ENCODE results near the gene WWP2. TPM values are rescaled to one million over a fixed set of nuclear protein-coding genes. Genes with fewer than 3 reads are reported as not detected.

Gene WWP2
- total RNA-seq, 4 donors from 2014 or later: 40.8 to 96.9 (median 84.3) TPM

DNA sequence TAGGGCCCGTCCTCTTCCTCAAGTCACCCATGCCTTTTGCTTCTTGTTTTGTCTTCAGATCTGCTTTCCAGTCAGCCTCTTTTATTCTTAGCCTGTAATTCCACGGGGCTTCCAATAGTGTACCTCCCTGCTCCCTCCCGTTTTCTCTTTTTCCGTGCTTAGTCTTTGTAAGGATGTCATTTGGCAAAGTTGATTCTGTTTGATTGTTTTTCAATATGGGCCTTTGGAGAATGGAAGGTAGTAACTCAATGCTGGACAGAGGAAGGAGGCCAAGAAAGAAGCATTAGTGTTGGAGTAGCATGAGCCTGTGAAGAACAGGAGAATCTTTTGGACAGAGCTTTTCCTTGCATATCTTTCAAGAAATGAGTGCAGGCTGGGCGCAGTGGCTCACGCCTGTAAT, 6.5 kb downstream of the WWP2 start:
- Histone ChIP-seq H3K4me3 (no peak overlapping the region), H3K9me3 (no peaks in the 10 kb centered on the region)
- DNase-seq (ENCODE audit: low spot score in 2 of 2): no peak

DNA sequence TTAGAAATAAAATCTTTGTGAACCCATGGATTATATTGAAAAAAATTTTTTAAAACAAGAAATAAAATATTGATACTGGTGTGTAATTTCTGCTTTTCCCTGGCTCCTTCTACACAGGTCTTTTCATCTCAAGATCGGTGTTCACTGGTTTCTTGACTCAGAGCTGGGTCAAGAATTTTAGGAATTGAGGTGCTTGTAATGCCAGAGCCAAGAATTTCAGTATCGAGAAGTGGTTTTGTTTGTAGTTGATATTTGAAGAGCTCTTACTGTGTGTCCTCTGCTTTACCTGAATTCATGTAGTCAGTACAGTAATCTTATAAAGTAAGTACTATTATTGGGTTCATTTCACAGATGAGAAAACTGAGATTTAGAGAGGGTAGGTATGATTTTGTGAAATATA, 7.3 kb downstream of the WWP2 start:
- Histone ChIP-seq H3K27me3 (no peaks in the 10 kb centered on the region), H3K9me3 (no peaks in the 10 kb centered on the region), H3K36me3 (no peaks in the 10 kb centered on the region), H3K27ac (no peak overlapping the region), H3K4me1 (peaks cover 0 to 16% (median 6%) of the 10 kb centered on the region in 4 donors), H3K4me3 (no peak overlapping the region)
- TF ChIP-seq CTCF (IDR thresholded peaks at IDR 0.05) (no peak), POLR2A (IDR thresholded peaks at IDR 0.05) (no peak), EP300 (IDR thresholded peaks at IDR 0.05) (no peak)
- DNase-seq (ENCODE audit: low spot score in 2 of 2): no peak
- WGBS, 2 donors: 38 to 45% methylated on average over 2 of the region's 2 CpGs

More for the DNA sequence above, 6.5 kb downstream of the WWP2 start:
- no peak for TF ChIP-seq POLR2A (IDR thresholded peaks at IDR 0.05)
- Histone ChIP-seq H3K27me3 (no peaks in the 10 kb centered on the region), H3K4me1 (peaks cover under 1 to 19% (median 8%) of the 10 kb centered on the region in 4 donors), H3K36me3 (no peaks in the 10 kb centered on the region), H3K27ac (no peak overlapping the region)
- 78 to 82% methylated on average over 6 of the region's 6 CpGs for WGBS, 2 donors

DNA sequence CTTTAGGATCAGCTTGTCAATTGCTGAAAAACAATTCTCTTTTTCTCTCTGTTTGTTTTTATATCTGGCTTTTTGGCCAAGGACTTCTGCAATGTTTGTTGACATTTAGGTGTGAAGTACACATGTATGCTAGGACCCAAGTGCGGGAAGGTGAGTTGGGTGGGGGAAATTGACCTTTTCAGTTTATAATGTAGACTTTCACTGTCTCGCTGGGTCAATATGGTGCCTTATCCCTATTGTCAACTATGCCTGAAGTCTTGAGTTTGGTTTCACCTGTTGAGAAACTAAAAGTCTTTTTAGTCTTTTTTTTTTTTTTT, 9.5 kb downstream of the WWP2 start:
- no peak for DNase-seq (ENCODE audit: low spot score in 2 of 2)
- peaks cover 0 to 15% (median 0%) of the 10 kb centered on the region in 3 donors for H3K36me3 ChIP-seq
- TF ChIP-seq CTCF (IDR thresholded peaks at IDR 0.05) (no peak), EP300 (IDR thresholded peaks at IDR 0.05) (no peak), POLR2A (IDR thresholded peaks at IDR 0.05) (no peak)
- peaks cover 0 to 14% (median 0%) of the 10 kb centered on the region in 4 donors for H3K9me3 ChIP-seq
- WGBS, 2 donors: 94 to 97% methylated on average over 2 of the region's 2 CpGs
- H3K27ac ChIP-seq: no peak overlapping the region
- H3K4me1 ChIP-seq: peaks cover 0 to 16% (median 6%) of the 10 kb centered on the region in 4 donors
- no peaks in the 10 kb centered on the region for H3K27me3 ChIP-seq
- H3K4me3 ChIP-seq: no peak overlapping the region

- H3K4me1 ChIP-seq: peaks cover 0 to 16% (median 6%) of the 10 kb centered on the region in 4 donors
- WGBS, 2 donors: 71 to 75% methylated on average over 6 of the region's 6 CpGs
Observed at GRCh38 chr16:69773260-69773947, 11.3 kb downstream of the WWP2 start.

DNA sequence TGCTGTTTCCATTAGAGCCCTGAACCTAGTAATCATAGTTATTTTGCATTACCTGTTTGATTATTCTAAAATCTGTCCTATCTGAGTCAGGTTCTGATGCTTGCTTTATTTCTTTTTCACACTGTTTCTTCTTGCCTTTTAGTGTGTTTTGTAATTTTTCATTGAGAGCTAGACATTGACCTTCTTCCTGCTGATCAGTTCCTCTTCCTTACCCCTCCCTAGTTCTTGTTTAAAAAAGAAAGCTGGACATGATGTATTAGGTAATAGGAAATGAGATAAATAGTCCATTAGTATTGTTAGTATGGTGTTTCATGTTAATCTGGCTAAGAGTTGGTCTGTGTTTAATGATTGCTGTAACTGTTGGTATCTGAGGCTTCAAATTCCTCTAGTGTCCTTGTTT, 13.4 kb downstream of the WWP2 start:
- Histone ChIP-seq H3K27me3 (no peaks in the 10 kb centered on the region), H3K36me3 (peaks cover 0 to 15% (median 0%) of the 10 kb centered on the region in 3 donors), H3K9me3 (peaks cover 0 to 14% (median 0%) of the 10 kb centered on the region in 4 donors), H3K4me1 (peaks cover 0 to 16% (median 6%) of the 10 kb centered on the region in 4 donors), H3K27ac (no peak overlapping the region), H3K4me3 (no peak overlapping the region)
- DNase-seq (ENCODE audit: low spot score in 2 of 2): no peak
- no peak for TF ChIP-seq CTCF (IDR thresholded peaks at IDR 0.05)
- TF ChIP-seq POLR2A (IDR thresholded peaks at IDR 0.05): no peak
- no peak for TF ChIP-seq EP300 (IDR thresholded peaks at IDR 0.05)

More at GRCh38 chr16:69773260-69773947, 11.3 kb downstream of the WWP2 start:
- H3K4me3 ChIP-seq: peak overlapping the region in 1 of 4 donors; percentile 10
- DNase-seq (ENCODE audit: low spot score in 2 of 2): no peak
- peaks cover 0 to 15% (median 0%) of the 10 kb centered on the region in 3 donors for H3K36me3 ChIP-seq
- no peak overlapping the region for H3K27ac ChIP-seq
- peaks cover 0 to 14% (median 0%) of the 10 kb centered on the region in 4 donors for H3K9me3 ChIP-seq
- TF ChIP-seq POLR2A (IDR thresholded peaks at IDR 0.05): no peak
- no peak for TF ChIP-seq CTCF (IDR thresholded peaks at IDR 0.05)
- no peak for TF ChIP-seq EP300 (IDR thresholded peaks at IDR 0.05)
- H3K27me3 ChIP-seq: no peaks in the 10 kb centered on the region

All from tibial nerve (tissue), 4 donors.